HepG2 (cell line): ENCODE data around the gene CPSF4. TPM values are rescaled to one million over a fixed set of nuclear protein-coding genes. Genes with fewer than 3 reads are reported as not detected.

Experiments used
- ATAC-seq: fragments of 200-7000 bp; cut with Tn5 transposase; 3 replicates; pipeline ENCODE4 v1.9.1; 2020; ENCODE audit warnings: mild to moderate bottlenecking, moderate library complexity
- BruUV-seq: library from RNA; stranded (reverse); fragments of 400-500 nt; replicated peaks from 2 replicates; lab custom pipeline; 2021; lab: Mats Ljungman, UMichigan
- CTCF ChIA-PET: fragments of 300-600 bp; formaldehyde crosslinking; extraction: SDS; loops from one replicate; lab custom pipeline; 2021; ENCODE audit warnings: low total read pairs, inconsistent platforms, low intra/inter-chr PET ratio; lab: Yijun Ruan, JAX
- POLR2A ChIA-PET: fragments of 350-600 bp; sonication (Branson Sonifier 250); formaldehyde crosslinking; loops from one replicate; lab custom pipeline; 2020; ENCODE audit warnings: antibody characterized with exemption, inconsistent platforms; lab: Yijun Ruan, JAX
- DNase-seq: peaks from one replicate; pipeline ENCODE4 v3.0.0-alpha.2; 2015; ENCODE audit warnings: low spot score
- FAIRE-seq: peaks from 3 replicates; lab custom pipeline; 2011; peaks lifted over from hg19 to GRCh38; lab: Jason Lieb, UNC
- H2AFZ ChIP-seq: one replicate; pipeline ENCODE4 v1.6.1; 2011; ENCODE audit warnings: low read length, inconsistent platforms
- H3K27ac ChIP-seq: fragments of 300-600 bp; 3 replicates; pipeline ENCODE4 v1.8.0; 2011; ENCODE audit warnings: mixed run types, mild to moderate bottlenecking, mixed read lengths, low read length, inconsistent platforms; ENCODE audit not compliant: insufficient read depth; ENCODE audit errors: extremely low read length
- H3K27me3 ChIP-seq, 2 experiments: fragments of 200-600 bp in 1 of 2; 2 replicates in 1 of 2; 3 replicates in 1 of 2; pipeline versions ENCODE4 v1.6.0 to v1.8.0; 2011; ENCODE audit warnings: low read length in 2 of 2, mild to moderate bottlenecking in 2 of 2, moderate library complexity in 2 of 2, inconsistent platforms in 1 of 2; ENCODE audit not compliant: insufficient read depth in 2 of 2, control insufficient read depth in 1 of 2
- H3K36me3 ChIP-seq, 2 experiments: fragments of 200-600 bp in 1 of 2; replicated peaks in 1 of 2; 2 replicates in 1 of 2; 3 replicates in 1 of 2; pipeline versions ENCODE4 v1.5.1 to v1.8.0; 2011; ENCODE audit warnings: low read length in 2 of 2, inconsistent platforms in 1 of 2; ENCODE audit not compliant: insufficient read depth in 2 of 2, control insufficient read depth in 1 of 2
- H3K4me1 ChIP-seq: 2 replicates; pipeline ENCODE4 v1.5.1; 2012; ENCODE audit warnings: low read length, inconsistent platforms; ENCODE audit not compliant: insufficient read depth
- H3K4me2 ChIP-seq: 2 replicates; pipeline ENCODE4 v1.6.0; 2011; ENCODE audit warnings: low read depth, low read length, inconsistent platforms
- H3K4me3 ChIP-seq, 3 experiments: fragments of 200-600 bp in 1 of 3; sonication (generic), shearing (Covaris generic) in 1 of 3; replicated peaks in 1 of 3; 2 replicates each; pipeline ENCODE4 v1.5.1; 2011 to 2016; ENCODE audit warnings: low read length in 3 of 3, inconsistent platforms in 2 of 3, low read depth in 2 of 3, mild to moderate bottlenecking in 2 of 3, control low read depth in 1 of 3, mixed read lengths in 1 of 3; ENCODE audit not compliant: insufficient read depth in 1 of 3
- H3K79me2 ChIP-seq: one replicate; pipeline ENCODE4 v1.6.1; 2011; ENCODE audit warnings: low read length, inconsistent platforms; ENCODE audit not compliant: insufficient read depth
- H3K9ac ChIP-seq: 2 replicates; pipeline ENCODE4 v1.6.0; 2011; ENCODE audit warnings: mild to moderate bottlenecking, low read depth, low read length, inconsistent platforms; ENCODE audit not compliant: insufficient read depth
- H3K9me3 ChIP-seq: 2 replicates; pipeline ENCODE4 v1.5.1; 2012; ENCODE audit warnings: mild to moderate bottlenecking, low read length
- H4K20me1 ChIP-seq: 2 replicates; pipeline ENCODE4 v1.6.0; 2011; ENCODE audit warnings: inconsistent platforms, mild to moderate bottlenecking, low read length, moderate library complexity; ENCODE audit not compliant: insufficient read depth
- AHR ChIP-seq: IDR thresholded peaks from 2 replicates; pipeline ENCODE4 v1.6.1; 2018; ENCODE audit warnings: missing genetic modification reagents, missing compliant biosample characterization
- ARNT ChIP-seq: fragments of 450-650 bp; IDR thresholded peaks from 2 replicates; pipeline ENCODE4 v1.6.1; 2017
- ATM ChIP-seq: fragments of 450-650 bp; IDR thresholded peaks from 2 replicates; pipeline ENCODE4 v1.7.1; 2017; ENCODE audit warnings: mild to moderate bottlenecking, borderline replicate concordance
- CHD2 ChIP-seq: IDR thresholded peaks from 2 replicates; pipeline ENCODE4 v1.6.1; 2011; ENCODE audit warnings: low read depth, low read length, improper control_type of control experiment
- ELF4 ChIP-seq: sonication (generic); formaldehyde crosslinking; IDR thresholded peaks from 2 replicates; pipeline ENCODE4 v1.5.0; 2020; ENCODE audit warnings: missing genetic modification reagents, mild to moderate bottlenecking, moderate library complexity, borderline replicate concordance
- MLX ChIP-seq: IDR thresholded peaks from 2 replicates; pipeline ENCODE4 v1.6.1; 2016
- MXD3 ChIP-seq: IDR thresholded peaks from 2 replicates; pipeline ENCODE4 v1.6.1; 2016; ENCODE audit warnings: mild to moderate bottlenecking, missing biosample characterization, missing genetic modification reagents
- NR1H2 ChIP-seq: sonication (generic); formaldehyde crosslinking; IDR thresholded peaks from 2 replicates; pipeline ENCODE4 v1.8.1; 2022; ENCODE audit warnings: low read depth, missing genetic modification reagents, borderline replicate concordance
- ONECUT2 ChIP-seq: sonication (generic); formaldehyde crosslinking; IDR thresholded peaks from 2 replicates; pipeline ENCODE4 v1.4.0; 2020; ENCODE audit warnings: missing genetic modification reagents
- RARG ChIP-seq: sonication (generic); formaldehyde crosslinking; IDR thresholded peaks from 2 replicates; pipeline ENCODE4 v1.4.0; 2020; ENCODE audit warnings: low read depth, mild to moderate bottlenecking, missing genetic modification reagents
- TARDBP ChIP-seq: sonication (generic); formaldehyde crosslinking; IDR thresholded peaks from 2 replicates; pipeline ENCODE4 v1.8.0; 2022; ENCODE audit warnings: mild to moderate bottlenecking, missing genetic modification reagents
- ZBTB42 ChIP-seq: sonication (generic); formaldehyde crosslinking; IDR thresholded peaks from 2 replicates; pipeline ENCODE4 v1.5.0; 2020; ENCODE audit warnings: mild to moderate bottlenecking, missing genetic modification reagents
- ZBTB49 ChIP-seq: sonication (generic); formaldehyde crosslinking; IDR thresholded peaks from 2 replicates; pipeline ENCODE4 v1.4.0; 2020; ENCODE audit warnings: missing genetic modification reagents, borderline replicate concordance
- ZNF30 ChIP-seq: sonication (generic); formaldehyde crosslinking; IDR thresholded peaks from 2 replicates; pipeline ENCODE4 v1.5.0; 2020; ENCODE audit warnings: mild to moderate bottlenecking, missing genetic modification reagents
- ZNF496 ChIP-seq: sonication (generic); formaldehyde crosslinking; IDR thresholded peaks from 2 replicates; pipeline ENCODE4 v1.8.1; 2023; ENCODE audit warnings: mild to moderate bottlenecking, moderate library complexity, missing genetic modification reagents; ENCODE audit not compliant: insufficient replicate concordance
- ZNF550 ChIP-seq: sonication (generic); formaldehyde crosslinking; IDR thresholded peaks from 2 replicates; pipeline ENCODE4 v1.4.0; 2020; ENCODE audit warnings: mild to moderate bottlenecking, missing genetic modification reagents, borderline replicate concordance
- ZNF737 ChIP-seq: sonication (generic); formaldehyde crosslinking; IDR thresholded peaks from 2 replicates; pipeline ENCODE4 v1.5.0; 2020; ENCODE audit warnings: missing genetic modification reagents, mild to moderate bottlenecking, borderline replicate concordance
- ZNF780A ChIP-seq: sonication (generic); formaldehyde crosslinking; IDR thresholded peaks from 2 replicates; pipeline ENCODE4 v1.8.0; 2022; ENCODE audit warnings: mild to moderate bottlenecking, missing genetic modification reagents, moderate library complexity
- WGBS: methylation state at CpG from one replicate; pipeline ENCODE4 v1.1.6; 2017; ENCODE audit warnings: low lambda C conversion rate; 5-methylcytosine and 5-hydroxymethylcytosine counted together
- in situ Hi-C: cut with HindIII; loops from 2 replicates; pipeline ENCODE4 v1.10.0; 2017; ENCODE audit warnings: low pct_unique_long_range_greater_than_20kb; ENCODE audit not compliant: extremely low pct_ligation_motif_present
- intact Hi-C: fragments of 100-400 bp; cut with micrococcal nuclease; formaldehyde crosslinking; loops from one replicate; pipeline ENCODE4 v1.10.0; 2022; ENCODE audit not compliant: unreplicated experiment
- polyA plus RNA-seq, 8 experiments: library from polyadenylated mRNA; depleted of rRNA in 3 of 8; stranded (reverse) in 7 of 8; unstranded in 1 of 8; fragments of >200 nt; fragmentation: Illumina TruSeq in 4 of 8; extraction: Trizol in 4 of 8; gene quantifications; 2 replicates each; pipeline versions ENCODE4 v1.2.1 to v1.2.3, GENCODE V29; 2011 to 2016; ENCODE audit warnings: low read depth in 4 of 8, missing spikeins in 1 of 8, mixed read lengths in 1 of 8; ENCODE audit not compliant: insufficient read depth in 1 of 8
- total RNA-seq, 5 experiments: library from RNA; depleted of rRNA; stranded (reverse); fragments of >200 nt; fragmentation: Illumina TruSeq; extraction: Trizol; gene quantifications; 2 replicates each; pipeline ENCODE4 v1.2.3, GENCODE V29; 2016; ENCODE audit warnings: low read depth in 1 of 5
- TF ChIP-seq, protein P1 (sequence below): sonication (generic); formaldehyde crosslinking; IDR thresholded peaks from 2 replicates; pipeline ENCODE4 v1.4.0; 2020; ENCODE audit warnings: missing genetic modification reagents, mild to moderate bottlenecking, borderline replicate concordance

The CPSF4 gene
- total and polyA plus RNA-seq, 2 of the 13 experiments (the other 11 are each of a cell fraction or from before 2014, with no cell fraction given) = 34.1 to 49.6 TPM

DNA sequence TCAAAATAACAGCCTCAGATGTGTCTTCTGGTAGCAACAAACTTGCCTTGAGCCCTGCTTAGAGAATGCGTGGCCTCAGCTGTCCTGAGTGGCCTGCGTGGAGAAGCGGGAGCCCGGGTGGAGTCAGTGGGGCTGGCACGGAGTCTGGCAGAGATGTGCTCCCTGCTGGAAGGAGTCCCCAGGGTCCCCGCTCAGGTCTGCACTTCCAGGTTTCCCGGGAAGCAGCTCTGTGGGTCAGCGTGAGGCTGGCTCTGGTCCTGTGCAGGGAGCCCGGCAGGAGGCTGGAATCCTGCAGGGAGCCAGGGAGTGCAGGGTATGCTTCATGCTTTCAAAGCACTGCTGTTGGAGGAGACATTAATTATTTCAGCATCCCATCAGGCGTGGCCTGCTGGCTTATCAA, 10.1 kb downstream of the CPSF4 start:
- Histone ChIP-seq H3K4me3 (no peak overlapping the region), H3K27ac (no peak overlapping the region), H3K9me3 (no peaks in the 10 kb centered on the region), H3K27me3 (no peaks in the 10 kb centered on the region), H3K9ac (no peak overlapping the region), H3K79me2 (no peaks in the 10 kb centered on the region), H2AFZ (no peak overlapping the region), H4K20me1 (peaks cover 2% of the 10 kb centered on the region; the same call in 1 of the 2 replicates), H3K4me2 (no peak overlapping the region), H3K4me1 (no peaks in the 10 kb centered on the region), H3K36me3 (peaks cover 35 to 84% of the 10 kb centered on the region in 2 experiments)
- CTCF ChIA-PET = no interaction called here
- no peak for TF ChIP-seq TARDBP (CRISPR knock-in tag)
- TF ChIP-seq ZNF550 = no peak
- TF ChIP-seq, protein P1, sequence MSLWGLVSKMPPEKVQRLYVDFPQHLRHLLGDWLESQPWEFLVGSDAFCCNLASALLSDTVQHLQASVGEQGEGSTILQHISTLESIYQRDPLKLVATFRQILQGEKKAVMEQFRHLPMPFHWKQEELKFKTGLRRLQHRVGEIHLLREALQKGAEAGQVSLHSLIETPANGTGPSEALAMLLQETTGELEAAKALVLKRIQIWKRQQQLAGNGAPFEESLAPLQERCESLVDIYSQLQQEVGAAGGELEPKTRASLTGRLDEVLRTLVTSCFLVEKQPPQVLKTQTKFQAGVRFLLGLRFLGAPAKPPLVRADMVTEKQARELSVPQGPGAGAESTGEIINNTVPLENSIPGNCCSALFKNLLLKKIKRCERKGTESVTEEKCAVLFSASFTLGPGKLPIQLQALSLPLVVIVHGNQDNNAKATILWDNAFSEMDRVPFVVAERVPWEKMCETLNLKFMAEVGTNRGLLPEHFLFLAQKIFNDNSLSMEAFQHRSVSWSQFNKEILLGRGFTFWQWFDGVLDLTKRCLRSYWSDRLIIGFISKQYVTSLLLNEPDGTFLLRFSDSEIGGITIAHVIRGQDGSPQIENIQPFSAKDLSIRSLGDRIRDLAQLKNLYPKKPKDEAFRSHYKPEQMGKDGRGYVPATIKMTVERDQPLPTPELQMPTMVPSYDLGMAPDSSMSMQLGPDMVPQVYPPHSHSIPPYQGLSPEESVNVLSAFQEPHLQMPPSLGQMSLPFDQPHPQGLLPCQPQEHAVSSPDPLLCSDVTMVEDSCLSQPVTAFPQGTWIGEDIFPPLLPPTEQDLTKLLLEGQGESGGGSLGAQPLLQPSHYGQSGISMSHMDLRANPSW (CRISPR knock-in tag) = no peak
- no peak for TF ChIP-seq ZNF780A (CRISPR knock-in tag)
- TF ChIP-seq ZNF737 = no peak
- TF ChIP-seq ARNT = no peak
- TF ChIP-seq ZNF496 (CRISPR knock-in tag) = no peak
- TF ChIP-seq MXD3 (CRISPR knock-in tag) = no peak
- TF ChIP-seq ZBTB42 (CRISPR knock-in tag) = no peak
- no peak for TF ChIP-seq ZBTB49
- TF ChIP-seq MLX (CRISPR knock-in tag) = no peak
- TF ChIP-seq ONECUT2 (CRISPR knock-in tag) = no peak
- TF ChIP-seq AHR (CRISPR knock-in tag) = no peak
- no peak for TF ChIP-seq ZNF30 (CRISPR knock-in tag)
- TF ChIP-seq CHD2 = no peak
- TF ChIP-seq RARG = no peak
- no peak for TF ChIP-seq NR1H2 (CRISPR knock-in tag)
- no peak for TF ChIP-seq ATM
- TF ChIP-seq ELF4 (CRISPR knock-in tag) = no peak
- intact Hi-C loops (no loop called here), in situ Hi-C loops (no loop called here)
- no peak for FAIRE-seq
- DNase-seq = no peak
- POLR2A ChIA-PET = interaction anchor here (1.5 kb wide), 1 partner anchor 10 kb away, joined by 4 read pairs; the partner anchor contains the start of genes CPSF4 and PTCD1
- WGBS = 98% methylated on average over 7 of the region's 10 CpGs
- BruUV-seq = no TSS peak
- ATAC-seq = no peak
